GM08714 (cell line): ENCODE data around the gene L3MBTL4.
"Not testable (repeated sequence)": the region's sequence is repeated elsewhere in the genome, so short reads cannot be mapped to it uniquely, and the experiment has no call there.

Source experiments
- H3K4me3 ChIP-seq: fragments of 200-500 bp; sonication (Bioruptor generic); 2 replicates; pipeline ENCODE4 v1.5.1; 2014; ENCODE audit warnings: mild to moderate bottlenecking, low read length, inconsistent platforms
- ZNF274 ChIP-seq: IDR thresholded peaks from 2 replicates; pipeline ENCODE4 v1.6.1; 2012; ENCODE audit warnings: mild to moderate bottlenecking, low read depth, low read length

Gene L3MBTL4

GRCh38 chr18:6086731-6087130, 328.0 kb downstream of the L3MBTL4 start:
- no peak overlapping the region for H3K4me3 ChIP-seq
- no peak for TF ChIP-seq ZNF274

GRCh38 chr18:6079406-6079805, 335.3 kb downstream of the L3MBTL4 start:
- TF ChIP-seq ZNF274, result no peak
- no peak overlapping the region for H3K4me3 ChIP-seq

- TF ChIP-seq ZNF274, result no peak
- H3K4me3 ChIP-seq, result no peak overlapping the region
These were observed 335.8 kb downstream of the L3MBTL4 start for GRCh38 chr18:6078877-6079276.

- H3K4me3 ChIP-seq, result not testable (repeated sequence)
These were observed 342.3 kb downstream of the L3MBTL4 start for GRCh38 chr18:6072423-6072822.

GRCh38 chr18:6069539-6069938, 345.2 kb downstream of the L3MBTL4 start:
- TF ChIP-seq ZNF274, result no peak
- no peak overlapping the region for H3K4me3 ChIP-seq

GRCh38 chr18:6069103-6069502, 345.6 kb downstream of the L3MBTL4 start:
- no peak overlapping the region for H3K4me3 ChIP-seq
- no peak for TF ChIP-seq ZNF274

- TF ChIP-seq ZNF274, result no peak
- no peak overlapping the region for H3K4me3 ChIP-seq
These were observed 354.6 kb downstream of the L3MBTL4 start for GRCh38 chr18:6060149-6060548.

GRCh38 chr18:6059551-6059950, 355.2 kb downstream of the L3MBTL4 start:
- no peak for TF ChIP-seq ZNF274
- no peak overlapping the region for H3K4me3 ChIP-seq

- H3K4me3 ChIP-seq, result no peak overlapping the region
- TF ChIP-seq ZNF274, result no peak
These were observed 355.8 kb downstream of the L3MBTL4 start for GRCh38 chr18:6058941-6059340.

- no peak for TF ChIP-seq ZNF274
- H3K4me3 ChIP-seq, result no peak overlapping the region
These were observed 357.1 kb downstream of the L3MBTL4 start for GRCh38 chr18:6057604-6058003.

GRCh38 chr18:6056171-6056910, 358.4 kb downstream of the L3MBTL4 start:
- no peak for TF ChIP-seq ZNF274
- H3K4me3 ChIP-seq, result no peak overlapping the region

- no peak overlapping the region for H3K4me3 ChIP-seq
- no peak for TF ChIP-seq ZNF274
These were observed 359.0 kb downstream of the L3MBTL4 start for GRCh38 chr18:6055711-6056110.

- TF ChIP-seq ZNF274, result no peak
- H3K4me3 ChIP-seq, result no peak overlapping the region
These were observed 360.4 kb downstream of the L3MBTL4 start for GRCh38 chr18:6054256-6054842.

GRCh38 chr18:6052449-6052913, 362.2 kb downstream of the L3MBTL4 start:
- no peak overlapping the region for H3K4me3 ChIP-seq
- TF ChIP-seq ZNF274, result no peak

GRCh38 chr18:6047596-6047995, 367.1 kb downstream of the L3MBTL4 start:
- H3K4me3 ChIP-seq, result not testable (repeated sequence)

- H3K4me3 ChIP-seq, result no peak overlapping the region
- no peak for TF ChIP-seq ZNF274
These were observed 369.9 kb downstream of the L3MBTL4 start for GRCh38 chr18:6044773-6045172.
